ENCODE results near the gene MYADML2. TPM values are rescaled to one million over a fixed set of nuclear protein-coding genes. Genes with fewer than 3 reads are reported as not detected.

The MYADML2 gene
- total RNA-seq, 1 donor from 2014 or later = 0.69 TPM

DNA sequence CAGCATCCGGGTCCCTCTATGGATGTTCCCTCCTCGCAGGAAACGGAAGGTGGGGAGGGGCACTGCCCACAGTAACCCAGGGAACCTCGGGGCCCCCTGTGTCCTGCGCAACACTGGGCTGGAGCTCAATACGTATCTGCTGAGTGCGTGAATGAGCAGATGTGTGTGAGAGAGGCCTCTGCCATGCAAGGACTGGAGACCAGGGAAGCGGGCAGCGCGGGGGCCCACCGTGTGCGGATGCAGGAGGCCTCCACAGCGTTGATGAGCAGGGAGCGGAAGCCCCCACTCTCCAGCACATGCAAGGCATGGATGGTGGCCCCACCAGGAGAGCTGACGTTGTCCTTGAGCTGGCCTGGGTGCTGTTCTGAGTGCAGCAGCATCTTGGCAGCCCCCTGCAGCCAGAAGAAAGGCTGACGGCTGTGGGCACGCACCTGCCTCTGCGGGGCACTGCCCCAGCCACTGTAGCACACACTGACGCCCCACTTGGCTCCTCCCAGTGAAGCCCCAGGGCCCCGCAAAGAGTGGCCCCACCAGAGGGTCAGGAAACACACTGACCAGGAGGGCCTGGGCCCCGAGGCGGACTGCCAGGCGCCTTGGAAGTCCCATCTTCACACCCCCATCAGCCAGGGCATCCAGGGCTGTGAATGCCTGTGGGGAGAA, 12.8 kb downstream of the MYADML2 start:
- Mint-ChIP-seq H3K27ac (ENCODE audit: unreplicated experiment) (no peak overlapping the region), H3K9me3 (ENCODE audit: unreplicated experiment) (peaks cover 4% of the 10 kb centered on the region), H3K4me3 (ENCODE audit: unreplicated experiment) (no peak overlapping the region), H3K27me3 (ENCODE audit: unreplicated experiment) (peaks cover 15% of the 10 kb centered on the region), H3K4me1 (ENCODE audit: low read depth, unreplicated experiment) (peaks cover 20% of the 10 kb centered on the region), H3K36me3 (ENCODE audit: unreplicated experiment) (no peaks in the 10 kb centered on the region)
- DNase-seq = no peak
- TF ChIP-seq, protein P1, sequence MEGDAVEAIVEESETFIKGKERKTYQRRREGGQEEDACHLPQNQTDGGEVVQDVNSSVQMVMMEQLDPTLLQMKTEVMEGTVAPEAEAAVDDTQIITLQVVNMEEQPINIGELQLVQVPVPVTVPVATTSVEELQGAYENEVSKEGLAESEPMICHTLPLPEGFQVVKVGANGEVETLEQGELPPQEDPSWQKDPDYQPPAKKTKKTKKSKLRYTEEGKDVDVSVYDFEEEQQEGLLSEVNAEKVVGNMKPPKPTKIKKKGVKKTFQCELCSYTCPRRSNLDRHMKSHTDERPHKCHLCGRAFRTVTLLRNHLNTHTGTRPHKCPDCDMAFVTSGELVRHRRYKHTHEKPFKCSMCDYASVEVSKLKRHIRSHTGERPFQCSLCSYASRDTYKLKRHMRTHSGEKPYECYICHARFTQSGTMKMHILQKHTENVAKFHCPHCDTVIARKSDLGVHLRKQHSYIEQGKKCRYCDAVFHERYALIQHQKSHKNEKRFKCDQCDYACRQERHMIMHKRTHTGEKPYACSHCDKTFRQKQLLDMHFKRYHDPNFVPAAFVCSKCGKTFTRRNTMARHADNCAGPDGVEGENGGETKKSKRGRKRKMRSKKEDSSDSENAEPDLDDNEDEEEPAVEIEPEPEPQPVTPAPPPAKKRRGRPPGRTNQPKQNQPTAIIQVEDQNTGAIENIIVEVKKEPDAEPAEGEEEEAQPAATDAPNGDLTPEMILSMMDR (IDR thresholded peaks at IDR 0.05; ENCODE audit: partially characterized antibody, unreplicated experiment) = no peak

DNA sequence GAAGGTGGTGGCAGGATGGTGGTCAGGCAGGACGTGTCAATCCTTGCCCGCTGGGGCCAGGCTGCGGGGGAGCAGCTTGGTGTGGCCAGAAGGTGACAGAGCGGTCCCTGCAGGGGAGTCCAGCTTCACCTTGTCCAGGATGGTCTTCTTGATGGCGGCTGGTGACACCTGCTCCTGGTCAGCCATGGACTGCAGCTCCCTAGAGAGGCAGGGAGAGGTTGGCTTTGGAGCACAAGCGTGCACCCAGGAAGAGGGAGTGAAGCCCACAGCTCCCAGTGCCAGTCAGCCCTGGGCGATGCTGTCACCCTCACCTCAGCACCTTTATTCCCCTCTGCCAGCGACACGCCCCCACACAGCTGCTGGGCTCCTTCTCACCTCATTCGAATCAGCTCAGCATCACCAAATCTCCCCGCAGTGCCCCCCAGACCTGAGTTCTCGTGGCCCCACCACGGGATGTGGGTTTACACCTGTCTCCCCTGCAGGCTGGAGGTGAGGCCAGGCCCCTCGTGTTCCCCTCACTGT, 13.8 kb downstream of the MYADML2 start:
- Mint-ChIP-seq H3K4me3 (ENCODE audit: unreplicated experiment) (peak overlapping the region; percentile 57), H3K9me3 (ENCODE audit: unreplicated experiment) (peaks cover 2% of the 10 kb centered on the region), H3K4me1 (ENCODE audit: low read depth, unreplicated experiment) (peaks cover 11% of the 10 kb centered on the region), H3K27ac (ENCODE audit: unreplicated experiment) (no peak overlapping the region), H3K36me3 (ENCODE audit: unreplicated experiment) (no peaks in the 10 kb centered on the region), H3K27me3 (ENCODE audit: unreplicated experiment) (peaks cover 14% of the 10 kb centered on the region)
- DNase-seq = no peak
- TF ChIP-seq, protein P1 (IDR thresholded peaks at IDR 0.05; ENCODE audit: partially characterized antibody, unreplicated experiment) = no peak

DNA sequence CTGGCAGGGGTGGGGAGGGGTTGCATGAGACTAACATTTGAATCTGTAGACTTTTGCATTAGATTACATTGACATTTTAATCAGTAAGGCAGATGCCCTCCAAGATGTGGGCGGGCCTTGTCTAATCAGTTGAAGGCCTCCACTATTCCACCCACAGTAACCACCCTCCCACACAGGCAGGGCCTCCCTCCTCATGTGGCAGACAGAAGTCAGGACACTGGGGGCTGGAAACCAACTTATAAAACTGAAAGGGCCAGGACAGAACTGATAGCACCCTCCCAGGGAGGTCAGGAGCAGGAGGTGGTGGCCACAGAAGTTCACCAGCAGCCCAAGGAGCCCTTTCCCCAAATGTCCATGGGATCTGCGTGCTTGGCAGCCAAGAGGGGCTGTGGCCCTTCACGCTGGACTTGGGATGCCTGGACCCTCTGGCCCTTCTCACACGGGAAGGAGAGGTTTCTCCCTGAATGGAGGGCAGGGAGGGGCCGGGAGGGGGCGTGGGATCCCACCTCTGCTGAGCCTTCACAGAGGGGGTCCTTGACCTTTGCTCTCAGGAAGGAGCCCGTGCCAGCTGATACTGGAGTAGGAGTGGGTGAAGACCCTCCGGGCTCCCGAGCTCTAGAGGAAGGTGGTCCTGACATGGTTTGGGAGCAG, 14.6 kb downstream of the MYADML2 start:
- TF ChIP-seq, protein P1 (IDR thresholded peaks at IDR 0.05; ENCODE audit: partially characterized antibody, unreplicated experiment) = no peak
- H3K4me3 Mint-ChIP-seq (ENCODE audit: unreplicated experiment) = no peak overlapping the region
- H3K9me3 Mint-ChIP-seq (ENCODE audit: unreplicated experiment) = no peaks in the 10 kb centered on the region
- peaks cover 12% of the 10 kb centered on the region for H3K27me3 Mint-ChIP-seq (ENCODE audit: unreplicated experiment)
- DNase-seq = no peak
- no peak overlapping the region for H3K27ac Mint-ChIP-seq (ENCODE audit: unreplicated experiment)
- no peaks in the 10 kb centered on the region for H3K36me3 Mint-ChIP-seq (ENCODE audit: unreplicated experiment)
- peaks cover 10% of the 10 kb centered on the region for H3K4me1 Mint-ChIP-seq (ENCODE audit: low read depth, unreplicated experiment)

DNA sequence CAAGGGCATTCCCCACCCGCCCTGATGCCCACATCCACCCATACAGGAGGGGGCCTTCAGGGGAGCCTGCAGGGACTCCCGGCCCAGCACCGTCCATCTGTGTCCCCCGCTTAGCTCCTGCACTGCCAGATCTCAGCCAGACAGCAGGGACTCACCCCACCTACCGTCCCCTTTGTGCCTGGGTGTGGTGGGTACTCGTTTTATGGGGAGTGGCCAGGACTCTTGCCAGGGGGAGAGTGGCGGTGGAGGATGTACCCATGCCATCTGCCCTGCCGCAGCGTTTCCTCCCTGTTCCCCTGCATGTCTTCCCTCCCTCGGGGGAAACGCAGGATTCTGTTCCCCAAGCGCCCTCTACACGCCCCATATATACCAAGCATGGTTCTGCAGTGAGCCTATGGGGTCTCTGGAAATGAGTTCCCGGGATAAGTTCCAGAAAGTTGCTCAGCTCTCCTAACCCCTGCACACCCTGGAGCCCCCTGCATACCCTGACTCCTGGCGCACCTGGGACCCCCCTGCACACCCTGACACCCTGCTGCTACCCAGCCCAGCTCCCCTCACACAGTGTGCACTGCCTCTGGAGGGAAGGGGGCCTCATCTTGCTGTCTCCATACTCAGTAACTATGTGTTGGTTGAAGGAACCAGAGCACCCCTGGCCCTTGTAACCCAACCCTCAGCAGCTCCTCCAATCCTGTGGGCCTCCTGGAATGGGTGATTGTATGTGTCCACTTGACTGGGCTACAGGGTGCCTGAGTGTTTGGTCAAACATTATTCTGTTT, 15.3 kb downstream of the MYADML2 start:
- no peaks in the 10 kb centered on the region for H3K9me3 Mint-ChIP-seq (ENCODE audit: unreplicated experiment)

More for the DNA sequence above, 15.3 kb downstream of the MYADML2 start:
- TF ChIP-seq, protein P1 (IDR thresholded peaks at IDR 0.05; ENCODE audit: partially characterized antibody, unreplicated experiment) = no peak
- DNase-seq = no peak
- H3K27ac Mint-ChIP-seq (ENCODE audit: unreplicated experiment) = no peak overlapping the region
- peaks cover 12% of the 10 kb centered on the region for H3K27me3 Mint-ChIP-seq (ENCODE audit: unreplicated experiment)
- H3K4me1 Mint-ChIP-seq (ENCODE audit: low read depth, unreplicated experiment) = peaks cover 10% of the 10 kb centered on the region
- H3K36me3 Mint-ChIP-seq (ENCODE audit: unreplicated experiment) = no peaks in the 10 kb centered on the region
- H3K4me3 Mint-ChIP-seq (ENCODE audit: unreplicated experiment) = no peak overlapping the region

Measured in glutamatergic neuron (in vitro differentiated cells).